Sigmoid colon (tissue), 4 donors: Measurements from ENCODE around the gene DMBT1.

Source experiments
- EP300 ChIP-seq, 4 donors: sonication (generic); formaldehyde crosslinking; IDR thresholded peaks; one replicate each; pipeline ENCODE4 v1.6.1; 2017; ENCODE audit warnings: antibody characterized with exemption in 4 of 4
- POLR2A ChIP-seq, 2 donors: fragments of 450-650 bp; IDR thresholded peaks; one replicate each; pipeline ENCODE4 v1.6.1; 2016; ENCODE audit warnings: antibody characterized with exemption in 2 of 2, mild to moderate bottlenecking in 2 of 2, moderate library complexity in 2 of 2
- POLR2AphosphoS5 ChIP-seq, 4 donors: sonication (generic); formaldehyde crosslinking; IDR thresholded peaks; one replicate each; pipeline ENCODE4 v1.6.1; 2017; ENCODE audit warnings: antibody characterized with exemption in 4 of 4

- no peak for TF ChIP-seq EP300 (IDR thresholded peaks at IDR 0.05)
- no peak for TF ChIP-seq POLR2A (IDR thresholded peaks at IDR 0.05)
- TF ChIP-seq POLR2AphosphoS5 (IDR thresholded peaks at IDR 0.05) = no peak
Observed at GRCh38 chr10:122637376-122637775, 76.8 kb downstream of the DMBT1 start.
